Peyer's patch (tissue), 4 donors: Measurements from ENCODE around the gene PIK3R5. TPM values are rescaled to one million over a fixed set of nuclear protein-coding genes. Genes with fewer than 3 reads are reported as not detected.

Experiments
- DNase-seq, 3 donors: peaks; one replicate each; pipeline ENCODE4 v3.0.0-alpha.2; 2017 to 2019
- H3K27ac ChIP-seq, 4 donors: fragments of 200-600 bp; sonication (generic); one replicate each; pipeline ENCODE4 v1.5.1; 2016 to 2019
- H3K27me3 ChIP-seq, 2 donors: fragments of 200-600 bp; sonication (generic); one replicate each; pipeline ENCODE4 v1.5.1; 2019
- H3K36me3 ChIP-seq, 3 donors: fragments of 200-600 bp; sonication (generic); one replicate each; pipeline ENCODE4 v1.5.1; 2016 to 2019
- H3K4me1 ChIP-seq, 4 donors: fragments of 200-600 bp; sonication (generic); one replicate each; pipeline ENCODE4 v1.5.1; 2016 to 2019
- H3K4me3 ChIP-seq, 4 donors: fragments of 200-600 bp; sonication (generic); 1 replicate in 3 of 4; 2 replicates in 1 of 4; pipeline ENCODE4 v1.5.1; 2016 to 2019; ENCODE audit warnings: mild to moderate bottlenecking in 1 of 4
- H3K9me3 ChIP-seq, 4 donors: fragments of 200-600 bp; sonication (generic); one replicate each; pipeline ENCODE4 v1.5.1; 2016 to 2019; ENCODE audit warnings: mild to moderate bottlenecking in 1 of 4
- POLR2A ChIP-seq, 2 donors: fragments of 450-650 bp; IDR thresholded peaks; one replicate each; pipeline ENCODE4 v1.5.1; 2017; ENCODE audit warnings: antibody characterized with exemption in 2 of 2, mild to moderate bottlenecking in 2 of 2, moderate library complexity in 2 of 2
- total RNA-seq, 4 donors: library from RNA; depleted of rRNA; stranded (reverse); fragments of >200 nt; gene quantifications; one replicate each; pipeline ENCODE4 v1.1.0, GENCODE V29; 2016
- TF ChIP-seq, protein P1 (sequence below), 6 experiments: fragments of 450-650 bp in 4 of 6; fragments of 200-600 bp in 2 of 6; sonication (generic) in 1 of 6; IDR thresholded peaks; one replicate each; pipeline ENCODE4 v1.5.1; 2017 to 2019; ENCODE audit warnings: antibody characterized with exemption in 6 of 6, mild to moderate bottlenecking in 3 of 6, moderate library complexity in 1 of 6

The PIK3R5 gene
- total RNA-seq, 4 donors from 2014 or later, result 6.3 to 74.3 (median 10.3) TPM

DNA sequence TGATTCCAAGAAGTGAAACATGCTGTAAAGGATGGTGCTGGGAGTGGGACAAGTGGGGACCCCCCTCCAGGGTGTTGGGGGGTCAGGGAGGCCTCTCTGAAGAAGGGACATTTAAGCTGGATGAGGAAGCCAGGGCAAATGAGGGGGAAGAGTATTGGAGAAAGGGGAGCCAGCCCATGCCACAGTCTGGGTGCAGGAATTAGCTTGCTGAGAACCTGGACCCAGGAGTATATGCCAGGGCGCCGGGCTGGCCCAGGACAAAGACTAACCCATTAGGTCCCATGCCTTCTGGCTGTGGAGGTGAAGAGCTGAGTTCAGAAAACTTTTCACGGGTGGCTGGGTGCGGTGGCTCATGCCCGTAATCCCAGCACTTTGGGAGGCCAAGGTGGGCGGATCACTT is 52.4 kb downstream of the PIK3R5 start:
- Histone ChIP-seq H3K4me3 (no peak overlapping the region), H3K9me3 (peaks cover 0 to 4% (median 0%) of the 10 kb centered on the region in 4 donors), H3K27me3 (no peaks in the 10 kb centered on the region), H3K4me1 (peaks cover 0 to 4% (median 0%) of the 10 kb centered on the region in 4 donors), H3K36me3 (no peaks in the 10 kb centered on the region), H3K27ac (no peak overlapping the region)
- no peak for DNase-seq
- TF ChIP-seq, protein P1, sequence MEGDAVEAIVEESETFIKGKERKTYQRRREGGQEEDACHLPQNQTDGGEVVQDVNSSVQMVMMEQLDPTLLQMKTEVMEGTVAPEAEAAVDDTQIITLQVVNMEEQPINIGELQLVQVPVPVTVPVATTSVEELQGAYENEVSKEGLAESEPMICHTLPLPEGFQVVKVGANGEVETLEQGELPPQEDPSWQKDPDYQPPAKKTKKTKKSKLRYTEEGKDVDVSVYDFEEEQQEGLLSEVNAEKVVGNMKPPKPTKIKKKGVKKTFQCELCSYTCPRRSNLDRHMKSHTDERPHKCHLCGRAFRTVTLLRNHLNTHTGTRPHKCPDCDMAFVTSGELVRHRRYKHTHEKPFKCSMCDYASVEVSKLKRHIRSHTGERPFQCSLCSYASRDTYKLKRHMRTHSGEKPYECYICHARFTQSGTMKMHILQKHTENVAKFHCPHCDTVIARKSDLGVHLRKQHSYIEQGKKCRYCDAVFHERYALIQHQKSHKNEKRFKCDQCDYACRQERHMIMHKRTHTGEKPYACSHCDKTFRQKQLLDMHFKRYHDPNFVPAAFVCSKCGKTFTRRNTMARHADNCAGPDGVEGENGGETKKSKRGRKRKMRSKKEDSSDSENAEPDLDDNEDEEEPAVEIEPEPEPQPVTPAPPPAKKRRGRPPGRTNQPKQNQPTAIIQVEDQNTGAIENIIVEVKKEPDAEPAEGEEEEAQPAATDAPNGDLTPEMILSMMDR (IDR thresholded peaks at IDR 0.05), result no peak
- TF ChIP-seq POLR2A (IDR thresholded peaks at IDR 0.05), result no peak

DNA sequence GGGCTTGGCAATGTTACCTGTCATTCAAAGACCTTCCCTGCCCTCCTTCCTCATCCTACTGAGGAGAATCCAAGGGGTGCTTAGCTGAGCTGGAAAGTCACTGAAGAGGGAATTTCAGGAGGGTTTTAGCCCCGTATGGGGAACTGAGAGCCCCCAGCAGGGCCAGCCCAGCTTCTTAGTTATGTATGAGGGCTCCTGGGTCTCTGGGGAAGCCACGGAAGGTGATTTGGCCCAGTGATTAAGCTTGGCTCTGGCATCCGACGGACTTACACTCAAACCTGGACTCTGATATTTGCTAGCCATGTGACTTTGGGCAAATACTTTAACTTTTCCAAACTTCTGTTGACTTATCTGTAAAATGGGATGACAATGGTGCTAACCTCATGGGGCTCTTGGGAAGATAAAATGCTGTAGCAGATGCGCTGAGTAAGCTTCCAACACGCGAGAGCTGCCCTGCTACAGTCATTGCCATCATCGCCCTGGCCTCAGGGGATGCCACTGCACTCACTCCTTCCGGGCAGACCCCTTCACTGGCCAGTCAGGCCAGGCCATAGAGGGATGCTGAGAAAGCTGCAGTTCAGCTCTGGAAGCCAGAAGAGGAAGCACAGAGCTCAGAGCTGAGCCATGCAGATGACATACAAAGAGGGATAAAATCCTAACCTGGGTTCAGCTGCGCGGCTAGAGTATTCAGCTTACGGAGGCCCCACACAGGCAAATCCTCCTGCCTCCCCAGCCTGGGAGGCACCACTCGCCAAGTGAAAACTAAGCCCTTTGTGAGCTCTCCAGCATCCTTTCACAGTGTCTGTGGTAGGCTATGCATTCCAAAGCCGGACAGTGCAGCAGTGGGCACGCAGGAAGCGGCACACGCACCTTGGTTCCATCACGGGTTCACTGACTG is 53.2 kb downstream of the PIK3R5 start:
- Histone ChIP-seq H3K27ac (no peak overlapping the region), H3K36me3 (no peaks in the 10 kb centered on the region), H3K4me1 (peaks cover 0 to 4% (median 0%) of the 10 kb centered on the region in 4 donors), H3K4me3 (no peak overlapping the region), H3K9me3 (no peaks in the 10 kb centered on the region), H3K27me3 (no peaks in the 10 kb centered on the region)
- TF ChIP-seq, protein P1 (IDR thresholded peaks at IDR 0.05), result no peak
- TF ChIP-seq POLR2A (IDR thresholded peaks at IDR 0.05), result no peak
- DNase-seq, result no peak

GRCh38 chr17:8910969-8911604 is 54.4 kb downstream of the PIK3R5 start:
- H3K4me3 ChIP-seq, result no peak overlapping the region
- H3K4me1 ChIP-seq, result peaks cover 0 to 4% (median 0%) of the 10 kb centered on the region in 4 donors
- H3K9me3 ChIP-seq, result no peaks in the 10 kb centered on the region
- H3K27me3 ChIP-seq, result no peaks in the 10 kb centered on the region
- TF ChIP-seq, protein P1 (IDR thresholded peaks at IDR 0.05), result no peak
- no peak for TF ChIP-seq POLR2A (IDR thresholded peaks at IDR 0.05)
- no peak for DNase-seq
- no peak overlapping the region for H3K27ac ChIP-seq
- no peaks in the 10 kb centered on the region for H3K36me3 ChIP-seq

DNA sequence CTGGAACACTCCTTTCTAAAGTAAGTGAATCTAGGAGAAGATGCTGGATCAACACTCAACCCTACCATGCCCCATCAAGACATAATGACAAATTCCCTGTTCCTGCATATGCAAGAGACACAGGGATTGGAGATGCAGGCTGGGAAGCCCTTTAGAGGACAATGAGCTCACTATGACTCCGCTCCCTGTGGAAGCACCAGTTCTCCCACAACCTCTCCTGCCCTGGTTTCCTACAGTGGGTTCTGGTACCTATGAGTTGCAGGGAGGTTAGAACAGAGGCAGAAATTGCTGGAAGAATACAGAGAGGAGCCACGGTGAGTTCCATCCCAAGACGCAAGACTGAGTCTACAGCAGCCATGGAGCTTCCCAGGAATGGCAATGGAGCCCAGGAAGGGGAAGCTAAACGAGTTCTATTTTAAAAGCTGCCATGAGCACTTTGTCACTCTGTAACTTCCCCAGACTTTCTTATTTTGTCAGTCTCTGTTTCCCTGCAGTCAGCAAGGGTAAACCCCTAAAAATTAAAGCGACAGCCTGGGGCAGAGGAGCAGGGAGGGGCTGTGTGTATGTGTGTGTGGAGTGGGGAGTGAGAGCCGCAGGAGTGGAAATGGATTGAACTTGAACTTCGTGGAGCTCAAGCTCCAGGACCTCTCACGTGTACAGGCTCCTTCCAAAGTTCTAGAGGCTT is 55.8 kb downstream of the PIK3R5 start:
- Histone ChIP-seq H3K27me3 (no peaks in the 10 kb centered on the region), H3K4me1 (peaks cover 0 to 4% (median 0%) of the 10 kb centered on the region in 4 donors), H3K36me3 (no peaks in the 10 kb centered on the region), H3K4me3 (no peak overlapping the region), H3K27ac (no peak overlapping the region), H3K9me3 (no peaks in the 10 kb centered on the region)
- DNase-seq, result no peak
- TF ChIP-seq POLR2A (IDR thresholded peaks at IDR 0.05), result no peak
- TF ChIP-seq, protein P1 (IDR thresholded peaks at IDR 0.05), result no peak

- no peak overlapping the region for H3K4me3 ChIP-seq
- DNase-seq, result peak in 1 of 3 donors; percentile 10
- TF ChIP-seq, protein P1 (IDR thresholded peaks at IDR 0.05), result no peak
- no peak for TF ChIP-seq POLR2A (IDR thresholded peaks at IDR 0.05)
- peaks cover 0 to 6% (median 0%) of the 10 kb centered on the region in 4 donors for H3K4me1 ChIP-seq
- no peaks in the 10 kb centered on the region for H3K9me3 ChIP-seq
- H3K27me3 ChIP-seq, result no peaks in the 10 kb centered on the region
- H3K36me3 ChIP-seq, result no peaks in the 10 kb centered on the region
- H3K27ac ChIP-seq, result no peak overlapping the region
These were observed 60.2 kb downstream of the PIK3R5 start for GRCh38 chr17:8905331-8905730.
